GM21619 (cell line): ENCODE measurements around the gene NUDT12.

ENCODE experiments used
- ATAC-seq: cut with Tn5 transposase; IDR thresholded peaks from one replicate; pipeline ENCODE4 v1.9.1; 2021; ENCODE audit not compliant: unreplicated experiment

Gene NUDT12

GRCh38 chr5:103541569-103541968 lies 21.0 kb downstream of the NUDT12 start:
- no peak for ATAC-seq

GRCh38 chr5:103541114-103541513 lies 21.5 kb downstream of the NUDT12 start:
- ATAC-seq, result no peak

- ATAC-seq, result no peak
These were observed 22.9 kb downstream of the NUDT12 start for GRCh38 chr5:103539376-103540330.

GRCh38 chr5:103532086-103532734 lies 30.4 kb downstream of the NUDT12 start:
- ATAC-seq, result no peak

GRCh38 chr5:103526164-103526915 lies 36.2 kb downstream of the NUDT12 start:
- ATAC-seq, result no peak

GRCh38 chr5:103525361-103525760 lies 37.2 kb downstream of the NUDT12 start:
- ATAC-seq, result no peak

GRCh38 chr5:103523319-103523718 lies 39.3 kb downstream of the NUDT12 start:
- no peak for ATAC-seq

GRCh38 chr5:103522586-103522985 lies 40.0 kb downstream of the NUDT12 start:
- no peak for ATAC-seq

GRCh38 chr5:103519550-103519949 lies 43.0 kb downstream of the NUDT12 start:
- no peak for ATAC-seq

- no peak for ATAC-seq
These were observed 48.2 kb downstream of the NUDT12 start for GRCh38 chr5:103514371-103514770.

- no peak for ATAC-seq
These were observed 48.9 kb downstream of the NUDT12 start for GRCh38 chr5:103513701-103514100.

- ATAC-seq, result no peak
These were observed 50.1 kb downstream of the NUDT12 start for GRCh38 chr5:103512500-103512899.

- no peak for ATAC-seq
These were observed 51.1 kb downstream of the NUDT12 start for GRCh38 chr5:103511554-103511885.

GRCh38 chr5:103510851-103511553 lies 51.6 kb downstream of the NUDT12 start:
- ATAC-seq, result no peak

GRCh38 chr5:103505581-103506305 lies 56.8 kb downstream of the NUDT12 start:
- ATAC-seq, result no peak

GRCh38 chr5:103503066-103503465 lies 59.5 kb downstream of the NUDT12 start:
- no peak for ATAC-seq

GRCh38 chr5:103502662-103503061 lies 59.9 kb downstream of the NUDT12 start:
- no peak for ATAC-seq
